ENCODE measurements around the gene MRPL33. TPM values are rescaled to one million over a fixed set of nuclear protein-coding genes. Genes with fewer than 3 reads are reported as not detected.

The MRPL33 gene
- total RNA-seq, 2 donors from 2014 or later, result 58.3 to 77.6 TPM

GRCh38 chr2:27814758-27815157, 43.2 kb downstream of the MRPL33 start:
- no peak overlapping the region for H3K27ac Mint-ChIP-seq
- DNase-seq (ENCODE audit: low spot score) (no peak), ATAC-seq (no peak)
- H3K36me3 Mint-ChIP-seq, result no peaks in the 10 kb centered on the region
- peaks cover 0 to 2% of the 10 kb centered on the region in 2 donors for H3K27me3 Mint-ChIP-seq
- no peaks in the 10 kb centered on the region for H3K9me3 Mint-ChIP-seq
- no peak overlapping the region for H3K4me3 Mint-ChIP-seq
- peaks cover 15 to 22% of the 10 kb centered on the region in 2 donors for H3K4me1 Mint-ChIP-seq (ENCODE audit: low read depth in 2 of 2)

- ATAC-seq (no peak), DNase-seq (ENCODE audit: low spot score) (no peak)
- Mint-ChIP-seq H3K36me3 (no peaks in the 10 kb centered on the region), H3K4me3 (no peak overlapping the region), H3K27me3 (peaks cover 0 to 2% of the 10 kb centered on the region in 2 donors), H3K9me3 (no peaks in the 10 kb centered on the region), H3K4me1 (ENCODE audit: low read depth in 2 of 2) (peaks cover 3 to 10% of the 10 kb centered on the region in 2 donors), H3K27ac (no peak overlapping the region)
Measured at GRCh38 chr2:27815860-27816438, 44.4 kb downstream of the MRPL33 start.

GRCh38 chr2:27822049-27822448, 50.5 kb downstream of the MRPL33 start:
- DNase-seq (ENCODE audit: low spot score) (no peak), ATAC-seq (no peak)
- H3K36me3 Mint-ChIP-seq, result peaks cover 5% of the 10 kb centered on the region
- no peaks in the 10 kb centered on the region for H3K4me1 Mint-ChIP-seq (ENCODE audit: low read depth in 2 of 2)
- no peak overlapping the region for H3K4me3 Mint-ChIP-seq
- H3K27ac Mint-ChIP-seq, result no peak overlapping the region
- no peaks in the 10 kb centered on the region for H3K9me3 Mint-ChIP-seq
- no peaks in the 10 kb centered on the region for H3K27me3 Mint-ChIP-seq

GRCh38 chr2:27823135-27823534, 51.6 kb downstream of the MRPL33 start:
- Mint-ChIP-seq H3K4me1 (ENCODE audit: low read depth in 2 of 2) (no peaks in the 10 kb centered on the region), H3K27ac (no peak overlapping the region), H3K36me3 (peaks cover 5% of the 10 kb centered on the region), H3K4me3 (no peak overlapping the region), H3K9me3 (no peaks in the 10 kb centered on the region), H3K27me3 (no peaks in the 10 kb centered on the region)
- no peak for ATAC-seq
- no peak for DNase-seq (ENCODE audit: low spot score)

- Mint-ChIP-seq H3K27me3 (no peaks in the 10 kb centered on the region), H3K36me3 (peaks cover 5% of the 10 kb centered on the region), H3K27ac (no peak overlapping the region), H3K9me3 (no peaks in the 10 kb centered on the region), H3K4me3 (no peak overlapping the region), H3K4me1 (ENCODE audit: low read depth in 2 of 2) (no peaks in the 10 kb centered on the region)
- ATAC-seq, result no peak
- DNase-seq (ENCODE audit: low spot score), result no peak
Measured at GRCh38 chr2:27823569-27823968, 52.0 kb downstream of the MRPL33 start.

GRCh38 chr2:27824401-27824800, 52.9 kb downstream of the MRPL33 start:
- no peak overlapping the region for H3K4me3 Mint-ChIP-seq
- H3K4me1 Mint-ChIP-seq (ENCODE audit: low read depth in 2 of 2), result no peaks in the 10 kb centered on the region
- ATAC-seq (no peak), DNase-seq (ENCODE audit: low spot score) (no peak)
- no peaks in the 10 kb centered on the region for H3K9me3 Mint-ChIP-seq
- peaks cover 5% of the 10 kb centered on the region for H3K36me3 Mint-ChIP-seq
- H3K27ac Mint-ChIP-seq, result no peak overlapping the region
- H3K27me3 Mint-ChIP-seq, result no peaks in the 10 kb centered on the region

GRCh38 chr2:27828305-27828704, 56.8 kb downstream of the MRPL33 start:
- peaks cover 15 to 27% of the 10 kb centered on the region in 2 donors for H3K4me1 Mint-ChIP-seq (ENCODE audit: low read depth in 2 of 2)
- no peaks in the 10 kb centered on the region for H3K9me3 Mint-ChIP-seq
- no peak overlapping the region for H3K4me3 Mint-ChIP-seq
- no peak for ATAC-seq
- no peaks in the 10 kb centered on the region for H3K27me3 Mint-ChIP-seq
- no peak for DNase-seq (ENCODE audit: low spot score)
- H3K36me3 Mint-ChIP-seq, result peaks cover 12% of the 10 kb centered on the region
- no peak overlapping the region for H3K27ac Mint-ChIP-seq

Other genes starting within 250 kb of the MRPL33 start
- gene ZNF512, start 188.7 kb upstream of the MRPL33 start, total RNA-seq, result 10 to 100 TPM; 10.1 to 24.0 TPM
- under 1 TPM in 1 of 2 donors, not detected in 1; 0.36 TPM for gene CCDC121, start 142.7 kb upstream of the MRPL33 start, total RNA-seq
- 10 to 100 TPM; 32.7 to 36.9 TPM for gene GPN1, start 142.7 kb upstream of the MRPL33 start, total RNA-seq
- gene SUPT7L, start 108.1 kb upstream of the MRPL33 start, total RNA-seq, result 10 to 100 TPM; 32.9 to 41.9 TPM
- 10 to 100 TPM; 31.1 to 33.3 TPM for gene SLC4A1AP, start 107.8 kb upstream of the MRPL33 start, total RNA-seq
- gene RBKS, start 118.7 kb downstream of the MRPL33 start, total RNA-seq, result 1 to 10 TPM; 3.1 to 4.5 TPM
- 10 to 100 TPM; 53.8 to 66.6 TPM for gene BABAM2, start 119.0 kb downstream of the MRPL33 start, total RNA-seq

All from natural killer cell treated with Interleukin-12 subunit alpha and Interleukin-12 subunit beta and Interleukin-15 and Interleukin-18, amount 100 ng/mL, for 72 hours (primary cell).